ENCODE results near the gene SCN7A.
"Not testable (repeated sequence)": the region's sequence is repeated elsewhere in the genome, so short reads cannot be mapped to it uniquely, and the experiment has no call there.

SCN7A gene

DNA sequence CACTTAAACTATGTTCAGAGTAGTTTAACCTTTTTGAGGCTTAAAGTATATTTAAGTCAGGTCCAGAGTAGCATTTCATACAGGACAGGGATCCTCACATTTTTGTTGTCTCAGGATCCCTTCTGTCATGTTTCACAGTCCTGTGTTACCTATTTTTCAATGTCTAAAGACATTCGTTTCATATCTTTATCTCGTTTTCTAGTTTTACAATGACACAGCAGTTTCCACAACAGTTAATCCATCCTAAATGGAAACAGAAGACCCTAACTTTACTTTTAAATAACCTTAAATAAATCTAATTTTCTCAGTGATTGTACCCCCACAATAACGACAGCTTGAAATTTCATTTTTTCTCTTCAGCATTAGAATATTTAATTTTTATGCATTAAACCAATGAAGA lies 101.0 kb downstream of the SCN7A start:
- DNase-seq = no peak

GRCh38 chr2:166388481-166389070 lies 105.5 kb downstream of the SCN7A start:
- DNase-seq = no peak

DNA sequence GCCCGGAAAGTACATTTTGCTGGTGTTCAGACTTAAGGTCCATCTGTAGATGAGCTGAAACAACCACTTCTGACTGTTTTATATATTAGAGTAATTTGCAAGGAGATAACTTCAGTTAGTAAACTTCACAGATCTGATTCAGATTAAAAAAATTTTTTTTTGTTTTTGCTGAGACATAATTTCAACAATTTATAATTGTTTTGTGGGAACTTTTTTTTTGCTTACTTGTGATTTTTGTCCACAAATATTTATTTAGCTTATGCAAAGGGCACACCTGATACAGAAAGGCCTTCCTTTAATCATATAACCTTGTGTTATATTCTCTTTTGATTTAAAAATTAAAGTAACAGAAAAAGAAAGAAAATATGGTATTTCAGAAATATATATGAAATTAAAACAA lies 108.7 kb downstream of the SCN7A start:
- DNase-seq = no peak

DNA sequence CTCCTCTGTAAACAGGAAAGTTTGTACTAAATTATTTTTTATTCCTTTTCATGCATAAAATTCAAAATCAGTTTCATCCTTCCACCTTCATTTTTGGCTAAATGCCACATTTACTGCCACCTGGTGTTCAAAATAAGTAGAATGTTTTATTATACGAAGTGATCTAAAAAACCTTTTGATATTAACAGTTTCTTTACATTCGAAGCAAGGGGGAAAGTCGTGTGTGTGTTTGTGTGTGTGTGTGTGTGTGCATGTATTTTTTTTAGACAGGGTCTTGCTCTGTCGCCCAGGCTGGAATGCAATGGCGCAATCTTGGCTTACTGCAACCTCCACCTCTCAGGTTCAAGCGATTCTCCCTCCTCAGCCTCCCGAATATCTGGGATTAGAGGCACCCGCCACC lies 109.3 kb downstream of the SCN7A start:
- DNase-seq = peak; percentile 41

GRCh38 chr2:166382448-166382847 lies 111.6 kb downstream of the SCN7A start:
- no peak for DNase-seq

GRCh38 chr2:166380615-166381014 lies 113.4 kb downstream of the SCN7A start:
- no peak for DNase-seq

- no peak for DNase-seq
Observed at GRCh38 chr2:166376873-166377272, 117.2 kb downstream of the SCN7A start.

GRCh38 chr2:166376488-166376828 lies 117.6 kb downstream of the SCN7A start:
- no peak for DNase-seq

GRCh38 chr2:166375736-166376487 lies 118.1 kb downstream of the SCN7A start, which contains the start of gene SCN9A:
Gene SCN9A (minus strand): TSS chr2:166375944. CDS start chr2:166311756, 64,188 bp downstream.
- peak; percentile 59 for DNase-seq

- no peak for DNase-seq
Observed at GRCh38 chr2:166375195-166375735, 118.8 kb downstream of the SCN7A start.

- DNase-seq = peak; percentile 75
Observed at GRCh38 chr2:166373951-166374350, 120.1 kb downstream of the SCN7A start.

DNA sequence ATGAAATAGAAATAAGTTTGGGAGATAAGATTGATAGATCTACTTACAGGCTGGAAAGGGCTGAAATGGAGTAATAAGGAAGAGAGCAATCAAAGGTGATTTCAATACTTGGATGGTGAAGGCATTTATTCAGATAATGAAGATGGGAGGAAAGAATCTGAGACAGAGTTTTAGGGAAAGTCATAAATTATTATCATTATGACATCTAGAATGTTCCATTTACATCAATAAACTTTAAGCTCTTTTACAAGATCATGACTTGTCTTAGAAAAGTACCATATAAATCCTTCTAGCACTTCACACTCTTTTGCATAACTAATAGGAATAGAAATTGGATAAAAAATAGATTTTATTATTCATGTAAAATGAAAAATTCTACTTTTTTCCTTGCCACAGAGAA lies 120.5 kb downstream of the SCN7A start:
- no peak for DNase-seq

- no peak for DNase-seq
Observed at GRCh38 chr2:166373105-166373504, 120.9 kb downstream of the SCN7A start.

GRCh38 chr2:166372046-166372445 lies 122.0 kb downstream of the SCN7A start:
- peak; percentile 39 for DNase-seq

DNA sequence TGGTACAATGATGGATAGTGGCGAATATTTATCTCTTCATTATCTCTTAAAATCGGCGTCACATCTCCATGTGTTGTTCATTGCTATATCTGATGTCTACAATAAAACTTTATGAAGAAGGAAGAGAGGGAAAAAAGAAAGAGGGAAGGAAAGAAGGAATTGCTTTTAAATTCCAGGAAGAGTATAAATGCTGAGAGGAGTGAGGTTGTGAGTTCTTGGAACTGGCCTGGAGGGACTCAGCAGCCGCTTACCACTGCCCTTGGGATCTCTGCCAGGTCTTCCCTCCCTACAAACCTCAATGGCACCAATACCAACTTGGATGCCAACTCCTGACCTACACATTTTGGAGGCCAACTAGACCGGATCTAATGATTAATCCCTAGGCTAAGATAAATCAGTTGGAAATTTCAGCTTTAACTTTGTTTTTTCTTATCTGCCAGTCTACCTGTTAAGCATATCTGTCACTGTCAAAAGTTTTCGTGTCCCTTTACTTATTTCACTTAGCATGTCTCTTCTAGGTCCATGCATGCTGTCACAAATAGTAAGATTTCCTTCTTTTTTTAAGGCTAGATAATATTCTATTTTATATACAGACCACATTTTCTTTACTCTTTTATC lies 128.1 kb downstream of the SCN7A start:
- no peak for DNase-seq

DNA sequence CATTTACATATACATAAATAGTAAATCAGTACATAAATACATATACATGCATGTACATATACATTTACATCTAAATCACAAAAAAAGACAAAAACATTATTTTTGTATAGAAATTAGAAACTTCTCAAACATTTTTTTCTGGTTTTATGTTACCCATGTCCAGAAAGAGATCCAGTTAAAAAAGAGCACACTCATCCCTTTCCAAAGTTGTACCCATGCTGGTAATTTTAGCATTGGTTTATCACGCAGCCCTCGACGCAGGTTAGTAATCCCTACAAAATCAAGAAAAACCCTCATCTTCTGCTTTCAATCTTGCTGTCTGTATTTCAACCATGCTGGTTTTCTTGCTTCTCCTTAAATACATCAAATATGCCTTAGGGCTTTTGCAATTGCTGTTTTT lies 128.8 kb downstream of the SCN7A start:
- no peak for DNase-seq

GRCh38 chr2:166364476-166365161 lies 129.4 kb downstream of the SCN7A start:
- DNase-seq = no peak

DNA sequence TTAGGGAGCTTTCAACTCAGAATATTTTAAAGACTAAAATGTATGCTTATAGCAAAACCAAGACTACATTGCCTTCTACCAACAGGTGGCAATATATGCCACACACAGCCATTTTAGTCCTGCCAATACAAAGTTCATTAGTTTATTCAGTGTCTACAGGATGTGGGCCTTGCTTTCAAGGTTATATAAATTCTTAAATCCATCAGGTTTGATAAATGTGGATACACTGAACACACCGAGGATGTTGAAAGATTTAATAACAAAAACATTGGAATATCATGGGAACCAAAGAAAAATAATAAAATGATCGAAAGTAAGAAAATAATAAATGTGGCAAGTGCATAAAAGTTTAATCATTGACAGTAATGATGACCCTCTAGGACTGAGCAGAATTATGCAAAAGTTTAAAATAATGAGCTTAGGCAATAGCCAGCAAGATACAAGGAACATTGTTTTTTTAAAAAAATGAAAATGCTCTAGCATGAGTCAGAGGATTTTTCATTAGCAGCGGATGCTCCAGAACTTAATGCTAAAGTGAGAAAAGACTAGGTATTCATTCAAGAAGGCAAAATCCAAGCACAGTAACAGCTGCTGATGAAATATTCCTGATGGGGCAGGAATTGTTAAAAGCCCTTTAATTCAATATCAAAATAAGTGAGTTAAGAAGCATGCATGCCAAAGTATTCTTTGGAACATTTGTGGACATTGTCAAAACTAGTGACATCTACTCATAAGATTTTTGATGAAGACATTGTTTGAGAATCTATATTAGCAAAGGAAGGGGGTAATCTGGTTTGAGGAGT lies 132.5 kb downstream of the SCN7A start:
- DNase-seq = peak; percentile 42

DNA sequence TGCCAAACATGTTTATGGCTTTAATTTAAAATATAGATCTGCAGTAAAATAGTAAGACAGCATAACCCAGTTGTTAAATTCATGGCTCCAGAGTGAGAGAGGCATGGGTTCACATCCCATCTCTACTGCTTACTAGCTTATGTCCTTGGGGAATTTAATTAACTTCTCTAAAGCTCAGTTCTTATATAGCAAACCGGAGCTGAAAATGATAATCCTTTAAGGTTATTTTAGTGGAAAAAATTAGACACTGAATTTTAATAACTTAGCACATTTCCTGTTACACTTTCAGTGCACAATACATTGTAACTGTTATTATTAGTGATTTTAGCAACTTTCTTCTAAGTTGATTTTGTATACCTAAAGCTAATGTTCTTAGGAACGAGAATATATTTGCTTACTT lies 133.1 kb downstream of the SCN7A start:
- DNase-seq = no peak

- no peak for DNase-seq
Observed at GRCh38 chr2:166360426-166360825, 133.6 kb downstream of the SCN7A start.

GRCh38 chr2:166357950-166358321 lies 136.1 kb downstream of the SCN7A start:
- DNase-seq = not testable (repeated sequence)

All from fibroblast of skin of right biceps (primary cell).